Small intestine (tissue), 7 donors: ENCODE results near the gene HNRNPM. TPM values are rescaled to one million over a fixed set of nuclear protein-coding genes. Genes with fewer than 3 reads are reported as not detected.

ENCODE experiments used
- DNase-seq, 2 donors: peaks; one replicate each; pipeline versions ENCODE4 v3.0.0 to v3.0.0-alpha.2; 2013
- FAIRE-seq: peaks from 2 replicates; lab custom pipeline; 2012; peaks lifted over from hg19 to GRCh38; lab: Jason Lieb, UNC
- H3K27ac ChIP-seq, 3 donors: one replicate each; pipeline ENCODE4 v1.5.1; 2013; ENCODE audit warnings: low read length in 2 of 3, mild to moderate bottlenecking in 2 of 3, control low read depth in 1 of 3, inconsistent platforms in 1 of 3, low read depth in 1 of 3, moderate library complexity in 1 of 3
- H3K27me3 ChIP-seq, 3 donors: one replicate each; pipeline ENCODE4 v1.6.1; 2013; ENCODE audit warnings: low read length in 3 of 3, inconsistent platforms in 1 of 3; ENCODE audit not compliant: control insufficient read depth in 3 of 3, insufficient read depth in 3 of 3
- H3K36me3 ChIP-seq, 3 donors: one replicate each; pipeline ENCODE4 v1.6.1; 2013; ENCODE audit warnings: low read length in 3 of 3, inconsistent platforms in 1 of 3, low read depth in 1 of 3, mild to moderate bottlenecking in 1 of 3, moderate library complexity in 1 of 3; ENCODE audit not compliant: control insufficient read depth in 3 of 3, insufficient read depth in 2 of 3
- H3K4me1 ChIP-seq, 3 donors: one replicate each; pipeline ENCODE4 v1.6.1; 2013; ENCODE audit warnings: low read length in 2 of 3, inconsistent platforms in 1 of 3, low read depth in 1 of 3, mild to moderate bottlenecking in 1 of 3, moderate library complexity in 1 of 3; ENCODE audit not compliant: control insufficient read depth in 3 of 3, insufficient read depth in 2 of 3
- H3K4me3 ChIP-seq, 3 donors: one replicate each; pipeline ENCODE4 v1.5.1; 2013; ENCODE audit warnings: low read length in 3 of 3, control low read depth in 1 of 3, inconsistent platforms in 1 of 3, low read depth in 1 of 3, mild to moderate bottlenecking in 1 of 3, moderate library complexity in 1 of 3
- H3K9me3 ChIP-seq, 2 donors: one replicate each; pipeline ENCODE4 v1.6.1; 2013; ENCODE audit warnings: low read depth in 1 of 2, low read length in 1 of 2; ENCODE audit not compliant: control insufficient read depth in 2 of 2, insufficient read depth in 1 of 2
- WGBS, 3 donors: extraction: QIAGEN DNeasy Blood & Tissue Kit; methylation state at CpG; one replicate each; pipeline ENCODE4 v1.1.7; 2013; 5-methylcytosine and 5-hydroxymethylcytosine counted together
- polyA plus RNA-seq, 4 donors: library from polyadenylated mRNA; stranded (reverse) in 3 of 4; unstranded in 1 of 4; fragments of 200-250 nt in 3 of 4; fragments of 120-200 nt in 1 of 4; gene quantifications; one replicate each; pipeline versions ENCODE4 v1.2.1 to v1.2.3, GENCODE V29; 2013
- donor health status: healthy with polysubstance abuse.
- donor health status: control.
- donor health status: control.
- donor health status: Bipolar disorder and iron deficiency.
- donor health status: healthy.

The HNRNPM gene
- polyA plus RNA-seq, 4 donors = 98.6 to 225 (median 156) TPM

DNA sequence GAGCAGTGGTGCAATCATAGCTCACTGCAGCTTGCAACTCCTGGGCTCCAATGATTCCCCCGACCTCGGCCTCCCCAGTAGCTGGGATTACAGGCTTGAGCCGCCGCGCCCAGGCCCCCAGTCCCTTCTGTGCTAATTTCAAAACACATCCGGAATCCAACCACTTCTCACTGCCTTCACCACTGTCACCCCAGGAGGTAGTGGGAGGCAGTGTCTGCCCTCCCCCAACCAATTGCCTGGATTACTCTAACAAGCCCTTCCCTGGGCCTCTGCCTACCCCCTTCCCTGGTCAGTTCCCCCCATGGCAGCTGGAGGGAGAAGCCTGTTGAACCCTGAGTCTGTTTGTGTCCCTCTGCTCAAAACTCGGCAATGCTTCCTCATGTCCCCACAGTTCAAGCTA, 55.4 kb downstream of the HNRNPM start:
- FAIRE-seq = no peak
- Histone ChIP-seq H3K4me1 (no peaks in the 10 kb centered on the region), H3K27ac (no peak overlapping the region), H3K36me3 (peaks cover 0 to 2% (median 0%) of the 10 kb centered on the region in 3 donors), H3K27me3 (no peaks in the 10 kb centered on the region), H3K9me3 (no peaks in the 10 kb centered on the region), H3K4me3 (no peak overlapping the region)
- DNase-seq = no peak
- WGBS, 3 donors = 56 to 74% (median 67%) methylated on average over 7 of the region's 7 CpGs

DNA sequence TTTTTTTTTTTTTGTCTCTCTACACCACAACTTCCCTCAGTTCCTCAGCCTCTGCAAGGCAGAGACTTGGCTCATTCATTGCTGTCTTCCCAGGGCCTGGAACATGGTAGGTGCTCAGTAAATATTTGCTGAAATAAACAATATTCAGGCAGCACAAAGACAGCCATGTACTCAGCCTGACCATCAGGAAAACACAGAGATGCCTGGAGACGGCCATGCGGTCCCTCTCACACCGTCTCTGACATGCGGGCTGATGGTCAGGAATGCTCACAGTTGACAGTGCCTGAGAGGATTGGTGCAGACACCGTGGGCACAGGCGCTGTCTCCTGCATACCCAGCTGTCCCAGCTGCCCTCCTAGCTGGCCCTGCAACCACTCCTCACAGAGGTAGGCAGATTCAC, 56.7 kb downstream of the HNRNPM start:
- no peak overlapping the region for H3K4me3 ChIP-seq
- WGBS, 3 donors = 78 to 95% (median 83%) methylated on average over 6 of the region's 6 CpGs
- DNase-seq = no peak
- H3K36me3 ChIP-seq = peaks cover 0 to 2% (median 0%) of the 10 kb centered on the region in 3 donors
- H3K4me1 ChIP-seq = peaks cover 0 to 7% (median 0%) of the 10 kb centered on the region in 3 donors
- no peaks in the 10 kb centered on the region for H3K9me3 ChIP-seq
- FAIRE-seq = no peak
- H3K27me3 ChIP-seq = no peaks in the 10 kb centered on the region
- H3K27ac ChIP-seq = no peak overlapping the region

DNA sequence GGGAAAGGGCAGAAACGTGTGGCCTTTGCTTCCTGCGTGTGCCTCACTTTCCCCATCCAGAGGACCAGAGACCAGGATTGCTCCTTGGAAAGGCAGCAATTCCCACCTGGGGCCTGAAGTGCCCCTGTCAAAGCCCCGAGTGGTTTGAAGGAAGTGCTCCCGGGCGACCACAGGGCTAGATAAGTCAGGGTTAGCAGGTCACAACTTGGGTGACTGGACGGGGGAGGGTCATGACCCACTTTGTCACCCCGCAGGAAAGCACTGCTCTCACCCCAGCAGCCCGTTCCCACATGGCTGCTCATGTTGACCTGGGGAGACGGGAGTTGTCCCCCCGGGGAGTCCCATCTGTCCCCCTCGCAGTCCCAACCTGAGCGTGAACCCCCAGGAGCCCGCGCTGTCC, 57.2 kb downstream of the HNRNPM start:
- no peak overlapping the region for H3K27ac ChIP-seq
- peaks cover 0 to 8% (median 0%) of the 10 kb centered on the region in 3 donors for H3K4me1 ChIP-seq
- peaks cover 0 to 5% (median 0%) of the 10 kb centered on the region in 3 donors for H3K36me3 ChIP-seq
- H3K27me3 ChIP-seq = no peaks in the 10 kb centered on the region
- H3K4me3 ChIP-seq = no peak overlapping the region
- DNase-seq = no peak
- H3K9me3 ChIP-seq = no peaks in the 10 kb centered on the region
- FAIRE-seq = no peak
- WGBS, 3 donors = 71 to 76% (median 74%) methylated on average over 11 to 14 of the region's 14 CpGs

DNA sequence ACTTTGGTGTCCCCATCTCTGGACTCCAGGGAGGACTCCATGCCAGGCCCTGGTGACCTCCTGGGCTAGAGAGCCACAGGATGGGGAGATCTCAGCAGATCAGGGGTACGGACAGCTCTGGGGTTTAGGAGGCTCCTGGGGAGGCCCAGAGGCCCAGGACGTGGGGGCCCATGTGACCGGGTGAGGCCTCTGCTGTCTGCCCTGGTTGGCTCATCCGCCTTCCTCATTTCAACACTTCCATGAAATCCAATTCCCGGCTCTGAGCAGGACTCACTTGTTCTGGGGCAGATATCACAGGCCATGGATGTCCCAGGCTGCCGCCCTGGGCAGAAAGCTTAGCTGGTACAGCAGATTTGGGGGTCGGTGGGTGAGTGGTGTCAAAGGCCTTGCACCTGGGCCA, 58.7 kb downstream of the HNRNPM start:
- Histone ChIP-seq H3K27me3 (no peaks in the 10 kb centered on the region), H3K36me3 (peaks cover 0 to 12% (median 0%) of the 10 kb centered on the region in 3 donors), H3K9me3 (no peaks in the 10 kb centered on the region), H3K27ac (no peak overlapping the region), H3K4me3 (no peak overlapping the region), H3K4me1 (peaks cover 0 to 8% (median 0%) of the 10 kb centered on the region in 3 donors)
- DNase-seq (no peak), FAIRE-seq (no peak)
- 87 to 94% (median 89%) methylated on average over 7 of the region's 7 CpGs for WGBS, 3 donors

DNA sequence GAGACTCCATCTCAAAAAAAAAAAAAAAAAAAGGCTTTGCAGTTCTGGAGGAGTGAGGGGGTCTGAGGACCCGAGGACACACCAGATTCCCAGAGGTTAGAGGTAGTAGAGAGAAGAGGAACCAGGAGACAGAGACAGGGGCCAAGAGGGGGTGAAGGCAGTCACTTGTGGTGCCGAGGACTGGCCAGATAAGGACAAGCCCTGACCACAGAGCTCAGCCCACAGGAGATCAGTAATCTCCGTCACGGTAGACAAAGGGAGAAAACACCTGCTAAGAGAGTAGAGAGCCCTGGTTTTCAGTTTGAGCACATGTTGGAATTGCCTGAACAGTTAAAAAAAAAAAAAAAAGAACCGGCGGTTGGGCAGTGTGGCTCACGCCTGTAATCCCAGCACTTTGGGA, 59.4 kb downstream of the HNRNPM start:
- Histone ChIP-seq H3K27ac (no peak overlapping the region), H3K4me1 (peaks cover 0 to 8% (median 0%) of the 10 kb centered on the region in 3 donors), H3K9me3 (no peaks in the 10 kb centered on the region), H3K4me3 (no peak overlapping the region), H3K27me3 (no peaks in the 10 kb centered on the region), H3K36me3 (peaks cover 0 to 15% (median 0%) of the 10 kb centered on the region in 3 donors)
- WGBS, 3 donors = 75 to 83% (median 80%) methylated on average over 7 of the region's 7 CpGs
- FAIRE-seq (no peak), DNase-seq (no peak)

DNA sequence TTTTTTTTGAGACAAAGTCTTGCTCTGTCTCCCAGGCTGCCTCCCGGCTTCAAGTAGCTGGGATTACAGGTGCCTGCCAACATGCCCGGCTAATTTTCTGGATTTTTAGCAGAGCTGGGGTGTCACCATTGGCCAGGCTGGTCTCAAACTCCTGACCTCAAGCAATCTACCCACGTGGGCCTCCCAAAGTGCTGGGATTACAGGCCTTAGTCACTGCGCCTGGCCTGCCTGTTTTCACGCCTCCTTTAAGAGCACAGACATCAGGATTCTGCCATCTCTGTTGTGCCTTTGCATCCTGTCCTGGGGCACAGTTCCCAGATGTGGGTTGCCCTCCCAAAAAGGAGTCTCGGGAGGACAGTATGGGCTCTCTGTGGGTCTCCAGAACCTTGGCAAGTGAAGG, 60.1 kb downstream of the HNRNPM start:
- no peak overlapping the region for H3K4me3 ChIP-seq
- FAIRE-seq = no peak
- peaks cover 0 to 8% (median 0%) of the 10 kb centered on the region in 3 donors for H3K4me1 ChIP-seq
- DNase-seq = no peak
- no peaks in the 10 kb centered on the region for H3K9me3 ChIP-seq
- H3K27me3 ChIP-seq = no peaks in the 10 kb centered on the region
- H3K36me3 ChIP-seq = peaks cover 0 to 18% (median 0%) of the 10 kb centered on the region in 3 donors
- WGBS, 3 donors = 77 to 80% (median 80%) methylated on average over 6 of the region's 6 CpGs
- no peak overlapping the region for H3K27ac ChIP-seq

DNA sequence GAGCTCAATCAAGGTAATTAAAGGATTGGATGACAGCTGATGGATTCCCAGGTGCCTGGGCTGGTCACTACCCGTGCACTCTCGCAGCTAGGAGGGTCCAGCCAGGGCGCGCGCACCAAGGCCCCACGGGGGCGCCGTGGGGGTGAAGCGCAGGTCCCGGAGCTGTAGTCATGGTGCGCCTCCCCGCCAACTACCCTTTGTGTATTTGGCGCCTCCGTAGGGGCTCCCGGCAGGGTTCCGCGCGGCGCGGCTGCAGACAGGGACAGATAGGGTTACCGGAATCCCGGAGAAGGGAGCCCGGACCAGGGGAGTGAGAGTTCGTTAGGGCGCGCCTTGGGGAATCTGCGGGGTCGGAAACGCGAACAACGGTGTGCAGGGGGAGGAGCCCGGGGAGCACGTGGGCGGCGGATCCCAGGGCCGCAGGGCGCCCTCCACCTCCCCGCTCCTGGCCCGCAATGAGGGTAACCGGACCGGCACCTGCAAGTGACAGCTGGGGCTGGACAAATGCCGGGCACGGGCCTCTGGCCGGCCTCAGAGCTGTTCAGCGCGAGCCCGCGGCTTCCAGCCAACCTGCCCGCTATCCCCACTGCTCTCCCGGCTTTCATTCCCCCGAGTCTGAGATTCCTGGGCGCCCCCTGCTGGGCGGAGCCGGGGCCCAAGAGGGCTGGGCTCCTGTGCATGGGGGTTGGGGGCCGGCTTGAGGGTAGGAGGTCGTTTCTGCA, 61.1 kb downstream of the HNRNPM start:
- no peak for FAIRE-seq
- peaks cover 0 to 8% (median 0%) of the 10 kb centered on the region in 3 donors for H3K4me1 ChIP-seq
- peak overlapping the region; percentile 36 to 58 (median 51) for H3K4me3 ChIP-seq
- H3K9me3 ChIP-seq = no peaks in the 10 kb centered on the region
- DNase-seq = peak; percentile 66 to 87
- H3K36me3 ChIP-seq = peaks cover 0 to 23% (median 0%) of the 10 kb centered on the region in 3 donors
- WGBS, 3 donors = 0% methylated on average over 47 to 56 of the region's 56 CpGs
- no peak overlapping the region for H3K27ac ChIP-seq
- H3K27me3 ChIP-seq = no peaks in the 10 kb centered on the region

DNA sequence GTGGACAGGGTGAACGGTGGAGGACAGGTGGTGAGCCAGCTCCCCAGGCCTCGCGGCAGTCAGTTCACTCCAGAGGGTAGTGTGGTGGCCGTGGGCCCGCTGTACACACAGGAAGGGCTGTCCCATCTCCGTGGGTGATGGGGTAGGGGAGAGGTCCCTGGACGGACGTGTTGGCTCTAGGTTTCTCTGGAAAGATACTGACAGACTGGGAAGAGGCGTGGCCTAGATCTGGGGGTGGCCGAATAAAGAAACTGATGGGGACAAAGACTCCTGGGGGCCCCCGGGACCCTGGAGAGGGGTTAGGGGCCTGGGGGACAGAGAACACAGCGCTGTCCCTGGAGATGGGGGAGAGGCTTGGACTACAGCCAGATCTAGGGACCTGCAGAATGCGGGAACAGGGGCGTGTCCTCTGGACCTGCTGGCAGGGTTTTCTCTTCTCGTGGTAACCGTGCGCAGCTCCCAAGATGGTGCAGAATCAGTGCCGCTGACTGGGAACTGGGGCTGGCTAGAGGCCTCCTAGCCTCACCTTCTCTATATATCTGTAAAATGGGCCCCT, 61.7 kb downstream of the HNRNPM start:
- DNase-seq (no peak), FAIRE-seq (no peak)
- 9 to 26% (median 26%) methylated on average over 18 of the region's 18 CpGs for WGBS, 3 donors
- Histone ChIP-seq H3K4me1 (peaks cover 0 to 8% (median 0%) of the 10 kb centered on the region in 3 donors), H3K27ac (no peak overlapping the region), H3K4me3 (peak overlapping the region; percentile 36 to 58 (median 51)), H3K9me3 (no peaks in the 10 kb centered on the region), H3K36me3 (peaks cover 0 to 29% (median 3%) of the 10 kb centered on the region in 3 donors), H3K27me3 (no peaks in the 10 kb centered on the region)
